Nephron progenitor cell (in vitro differentiated cells): ENCODE measurements around the gene SDK1.

ENCODE experiments used
- DNase-seq: peaks from one replicate; pipeline ENCODE4 v3.0.0; 2021
- H3K27ac Mint-ChIP-seq: 2 replicates; pipeline ENCODE4 v1.8.0; 2021; ENCODE audit warnings: mild to moderate bottlenecking, moderate library complexity, mixed read lengths
- H3K27me3 Mint-ChIP-seq: 2 replicates; pipeline ENCODE4 v1.8.0; 2021; ENCODE audit warnings: mild to moderate bottlenecking, low read depth, mixed read lengths; ENCODE audit not compliant: poor library complexity
- H3K36me3 Mint-ChIP-seq: 2 replicates; pipeline ENCODE4 v1.8.0; 2021; ENCODE audit warnings: low read depth, mixed read lengths
- H3K4me1 Mint-ChIP-seq: 2 replicates; pipeline ENCODE4 v1.8.0; 2021; ENCODE audit warnings: mixed read lengths
- H3K4me3 Mint-ChIP-seq: 2 replicates; pipeline ENCODE4 v1.8.0; 2021; ENCODE audit warnings: mild to moderate bottlenecking, moderate library complexity, mixed read lengths
- H3K9me3 Mint-ChIP-seq: 2 replicates; pipeline ENCODE4 v1.8.0; 2021; ENCODE audit warnings: mild to moderate bottlenecking, moderate library complexity, mixed read lengths
- CTCF ChIP-seq: fragments of 200-600 bp; sonication (generic); IDR thresholded peaks from 2 replicates; pipeline ENCODE4 v1.5.0; 2021; ENCODE audit warnings: antibody characterized with exemption

The SDK1 gene

GRCh38 chr7:4021413-4021812 is 720.4 kb downstream of the SDK1 start:
- Mint-ChIP-seq H3K36me3 (peaks cover 47% of the 10 kb centered on the region), H3K9me3 (peaks cover 46% of the 10 kb centered on the region)

GRCh38 chr7:4022265-4022664 is 721.2 kb downstream of the SDK1 start:
- no peak for DNase-seq
- peaks cover 25% of the 10 kb centered on the region for H3K4me1 Mint-ChIP-seq
- peaks cover 39% of the 10 kb centered on the region for H3K36me3 Mint-ChIP-seq
- no peak overlapping the region for H3K27ac Mint-ChIP-seq
- H3K4me3 Mint-ChIP-seq = no peak overlapping the region
- H3K9me3 Mint-ChIP-seq = peaks cover 38% of the 10 kb centered on the region
- peaks cover 8% of the 10 kb centered on the region for H3K27me3 Mint-ChIP-seq
- no peak for TF ChIP-seq CTCF

More at GRCh38 chr7:4021413-4021812, 720.4 kb downstream of the SDK1 start:
- peaks cover 8% of the 10 kb centered on the region for H3K27me3 Mint-ChIP-seq
- TF ChIP-seq CTCF = no peak
- H3K27ac Mint-ChIP-seq = no peak overlapping the region
- DNase-seq = no peak
- peaks cover 25% of the 10 kb centered on the region for H3K4me1 Mint-ChIP-seq
- H3K4me3 Mint-ChIP-seq = no peak overlapping the region

- no peak overlapping the region for H3K27ac Mint-ChIP-seq
- no peak for TF ChIP-seq CTCF
- peaks cover 25% of the 10 kb centered on the region for H3K4me1 Mint-ChIP-seq
- peaks cover 6% of the 10 kb centered on the region for H3K27me3 Mint-ChIP-seq
- no peak overlapping the region for H3K4me3 Mint-ChIP-seq
- peaks cover 26% of the 10 kb centered on the region for H3K36me3 Mint-ChIP-seq
- peaks cover 26% of the 10 kb centered on the region for H3K9me3 Mint-ChIP-seq
- no peak for DNase-seq
These were observed 722.5 kb downstream of the SDK1 start for GRCh38 chr7:4023502-4023901.

GRCh38 chr7:4024133-4024532 is 723.1 kb downstream of the SDK1 start:
- DNase-seq = no peak
- Mint-ChIP-seq H3K4me3 (no peak overlapping the region), H3K4me1 (peaks cover 25% of the 10 kb centered on the region), H3K9me3 (peaks cover 20% of the 10 kb centered on the region), H3K36me3 (peaks cover 20% of the 10 kb centered on the region), H3K27ac (no peak overlapping the region), H3K27me3 (peaks cover 6% of the 10 kb centered on the region)
- TF ChIP-seq CTCF = no peak

- TF ChIP-seq CTCF = no peak
- peaks cover 13% of the 10 kb centered on the region for H3K36me3 Mint-ChIP-seq
- no peak overlapping the region for H3K4me3 Mint-ChIP-seq
- peaks cover 6% of the 10 kb centered on the region for H3K27me3 Mint-ChIP-seq
- DNase-seq = no peak
- H3K27ac Mint-ChIP-seq = peak overlapping the region; percentile 72
- H3K9me3 Mint-ChIP-seq = peaks cover 13% of the 10 kb centered on the region
- peaks cover 25% of the 10 kb centered on the region for H3K4me1 Mint-ChIP-seq
These were observed 723.8 kb downstream of the SDK1 start for GRCh38 chr7:4024806-4025205.

- no peak overlapping the region for H3K4me3 Mint-ChIP-seq
- peaks cover 9% of the 10 kb centered on the region for H3K9me3 Mint-ChIP-seq
- H3K27me3 Mint-ChIP-seq = peaks cover 6% of the 10 kb centered on the region
- no peak for DNase-seq
- H3K4me1 Mint-ChIP-seq = peaks cover 25% of the 10 kb centered on the region
- peak overlapping the region; percentile 72 for H3K27ac Mint-ChIP-seq
- TF ChIP-seq CTCF = no peak
- peaks cover 10% of the 10 kb centered on the region for H3K36me3 Mint-ChIP-seq
These were observed 724.2 kb downstream of the SDK1 start for GRCh38 chr7:4025210-4025609.
